ENCODE data around the gene HBS1L.

DNA sequence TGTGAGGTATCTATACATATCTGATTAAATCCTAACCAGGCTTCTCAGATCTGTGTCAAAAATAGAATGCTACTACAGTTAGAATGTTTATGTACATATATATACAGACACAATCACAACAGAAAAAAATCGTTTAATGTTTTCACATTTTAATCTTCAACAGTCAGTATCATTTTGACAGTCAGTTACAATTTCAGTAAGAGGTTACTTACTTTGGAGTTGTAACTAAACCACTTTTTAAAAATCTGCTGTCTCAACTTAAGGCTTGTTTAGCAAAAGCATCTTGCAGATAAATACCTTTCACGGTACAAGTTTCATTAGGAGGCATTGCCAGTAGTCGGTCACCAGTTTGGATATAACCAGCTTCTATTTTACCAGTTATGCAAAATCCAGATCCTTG, 72.5 kb downstream of the HBS1L start:
- TF ChIP-seq, protein P1, sequence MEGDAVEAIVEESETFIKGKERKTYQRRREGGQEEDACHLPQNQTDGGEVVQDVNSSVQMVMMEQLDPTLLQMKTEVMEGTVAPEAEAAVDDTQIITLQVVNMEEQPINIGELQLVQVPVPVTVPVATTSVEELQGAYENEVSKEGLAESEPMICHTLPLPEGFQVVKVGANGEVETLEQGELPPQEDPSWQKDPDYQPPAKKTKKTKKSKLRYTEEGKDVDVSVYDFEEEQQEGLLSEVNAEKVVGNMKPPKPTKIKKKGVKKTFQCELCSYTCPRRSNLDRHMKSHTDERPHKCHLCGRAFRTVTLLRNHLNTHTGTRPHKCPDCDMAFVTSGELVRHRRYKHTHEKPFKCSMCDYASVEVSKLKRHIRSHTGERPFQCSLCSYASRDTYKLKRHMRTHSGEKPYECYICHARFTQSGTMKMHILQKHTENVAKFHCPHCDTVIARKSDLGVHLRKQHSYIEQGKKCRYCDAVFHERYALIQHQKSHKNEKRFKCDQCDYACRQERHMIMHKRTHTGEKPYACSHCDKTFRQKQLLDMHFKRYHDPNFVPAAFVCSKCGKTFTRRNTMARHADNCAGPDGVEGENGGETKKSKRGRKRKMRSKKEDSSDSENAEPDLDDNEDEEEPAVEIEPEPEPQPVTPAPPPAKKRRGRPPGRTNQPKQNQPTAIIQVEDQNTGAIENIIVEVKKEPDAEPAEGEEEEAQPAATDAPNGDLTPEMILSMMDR (IDR thresholded peaks at IDR 0.05), result no peak
- no peak for TF ChIP-seq POLR2A (IDR thresholded peaks at IDR 0.05)
- no peak for TF ChIP-seq POLR2AphosphoS5 (IDR thresholded peaks at IDR 0.05; ENCODE audit: insufficient read depth in 1 of 2, low read depth in 1 of 2)
